Stimulated activated CD8-positive, alpha-beta memory T cell treated with anti-CD3 and anti-CD28 coated beads, Interleukin-7, amount 100 ng/mL, for 4 hours (primary cell): ENCODE data around the gene LRRC31.

Experiments
- DNase-seq, 2 donors: peaks; one replicate each; pipeline ENCODE4 v3.0.0-alpha.2; 2020; ENCODE audit warnings: low read depth in 2 of 2

Gene LRRC31

DNA sequence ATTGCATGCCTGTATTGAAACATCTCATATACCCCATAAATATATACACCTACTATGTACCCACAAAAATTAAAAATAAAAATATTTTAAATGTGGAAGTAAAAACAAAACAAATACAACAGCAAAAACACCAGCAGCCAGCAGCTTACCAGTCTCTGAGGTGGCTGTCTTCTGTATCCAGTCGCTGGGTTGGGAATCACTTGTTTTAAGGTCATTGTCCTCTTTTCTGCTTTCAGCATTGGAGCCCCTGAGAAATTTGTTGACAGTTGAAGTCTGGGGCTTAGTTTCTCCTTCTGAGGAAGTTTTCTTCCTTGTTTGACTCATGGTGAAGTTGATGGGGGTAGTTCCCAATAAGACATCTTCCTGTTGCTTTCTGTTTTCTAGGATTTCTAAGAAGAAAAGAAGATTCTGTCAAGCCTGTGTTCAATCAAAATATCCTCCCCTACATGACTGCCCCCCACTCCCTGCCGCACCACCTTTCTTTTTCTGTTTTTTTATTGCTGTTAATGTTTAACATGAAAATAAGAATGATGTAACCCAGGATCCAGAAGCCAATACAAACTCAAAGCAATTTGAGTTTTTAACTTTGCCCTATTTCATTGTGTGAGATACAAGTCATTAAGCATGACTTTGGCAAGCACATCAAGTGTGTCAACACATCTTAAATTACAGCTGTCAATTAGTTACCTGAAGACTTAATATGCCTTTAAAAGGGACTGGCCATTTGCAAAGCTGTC, at the start of gene LRRC31:
TSS of gene LRRC31 (minus strand) at position 452 of the 737 bp plus-strand sequence. CDS start at position 324, 128 bp downstream.
- DNase-seq = no peak

DNA sequence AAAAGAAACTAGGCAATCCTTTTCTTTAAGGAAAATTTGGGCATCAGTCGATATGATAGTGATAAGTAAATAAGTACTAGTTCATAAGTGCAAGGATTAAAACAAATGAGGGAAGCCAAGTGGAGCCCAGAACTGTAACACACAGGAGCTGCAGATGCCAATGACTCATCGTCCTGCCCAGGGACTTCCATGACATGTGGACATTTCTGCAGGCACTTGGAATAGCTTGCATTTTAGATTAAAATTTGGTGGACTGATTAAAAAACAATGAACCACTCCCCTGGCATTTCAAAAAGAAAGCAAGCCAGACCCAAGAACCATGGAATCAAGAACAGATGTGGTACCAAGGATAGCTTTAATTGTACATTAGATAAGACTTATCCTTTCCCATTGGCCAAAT, 44.6 kb upstream of the LRRC31 start:
- DNase-seq = no peak

- no peak for DNase-seq
Observed at GRCh38 chr3:169913323-169913722, 43.6 kb upstream of the LRRC31 start.

- no peak for DNase-seq
Observed at GRCh38 chr3:169911272-169911671, 41.5 kb upstream of the LRRC31 start, which contains the start of gene SAMD7. Gene SAMD7, plus strand, starts transcription at chr3:169911572. Its CDS starts 7,927 bp downstream, at chr3:169919499.

GRCh38 chr3:169907944-169908343, 38.2 kb upstream of the LRRC31 start:
- no peak for DNase-seq

DNA sequence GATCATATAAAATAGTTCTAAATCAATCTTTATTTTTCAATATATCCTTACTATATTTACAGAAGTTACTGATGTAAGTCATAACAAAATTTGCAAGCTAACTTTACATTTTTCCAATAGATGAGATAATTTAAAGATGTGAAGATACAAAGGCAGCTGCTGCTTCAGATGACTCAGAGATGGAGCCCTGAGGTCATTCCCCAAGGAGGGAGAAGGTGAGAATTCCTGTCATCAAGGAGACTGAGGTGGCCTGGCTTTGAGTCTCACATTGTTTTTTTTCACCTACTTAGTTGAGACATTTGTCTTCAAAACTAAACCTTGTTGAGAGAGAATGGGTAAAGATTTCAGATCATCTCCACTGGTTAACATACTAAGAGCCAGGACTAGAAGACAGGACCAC, 37.7 kb upstream of the LRRC31 start:
- DNase-seq = no peak

GRCh38 chr3:169905404-169905803, 35.7 kb upstream of the LRRC31 start:
- DNase-seq = no peak

DNA sequence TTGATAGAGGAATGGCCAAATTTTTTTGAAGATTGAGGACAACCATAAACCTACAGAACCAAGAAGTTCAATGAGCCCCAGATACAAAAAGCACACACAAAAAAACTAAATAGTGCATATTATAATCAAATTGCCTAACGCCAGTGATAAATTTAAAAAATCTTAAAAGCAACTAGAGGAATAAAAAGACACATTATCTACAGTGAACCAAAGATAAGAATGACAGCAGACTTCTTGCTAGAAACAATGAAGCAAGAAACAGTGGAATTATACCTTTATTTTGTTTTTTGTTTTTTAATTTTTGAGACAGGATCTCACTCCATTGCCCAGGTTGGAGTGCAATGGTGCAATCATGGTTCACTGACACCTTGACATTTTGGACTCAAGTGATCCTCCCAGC, 31.7 kb upstream of the LRRC31 start:
- no peak for DNase-seq

DNA sequence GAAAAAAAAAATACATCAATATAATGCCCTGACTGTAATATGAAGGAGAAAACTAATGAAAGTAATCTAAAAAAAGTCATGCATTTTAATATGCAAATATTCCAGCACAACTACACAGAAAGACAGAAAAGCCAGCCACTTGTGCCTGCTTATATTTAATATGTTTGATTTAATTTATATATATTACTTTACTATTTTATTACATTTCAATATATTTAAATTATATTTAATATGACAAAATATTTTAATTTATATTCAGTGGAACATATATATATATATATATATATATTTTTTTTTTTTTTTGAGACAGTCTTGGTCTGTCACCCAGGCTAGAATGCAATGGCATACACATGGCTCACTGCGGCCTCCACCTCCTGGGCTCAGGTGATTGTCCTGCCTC, 27.5 kb upstream of the LRRC31 start:
- DNase-seq = no peak

- no peak for DNase-seq
Observed at GRCh38 chr3:169895072-169895471, 25.3 kb upstream of the LRRC31 start.

DNA sequence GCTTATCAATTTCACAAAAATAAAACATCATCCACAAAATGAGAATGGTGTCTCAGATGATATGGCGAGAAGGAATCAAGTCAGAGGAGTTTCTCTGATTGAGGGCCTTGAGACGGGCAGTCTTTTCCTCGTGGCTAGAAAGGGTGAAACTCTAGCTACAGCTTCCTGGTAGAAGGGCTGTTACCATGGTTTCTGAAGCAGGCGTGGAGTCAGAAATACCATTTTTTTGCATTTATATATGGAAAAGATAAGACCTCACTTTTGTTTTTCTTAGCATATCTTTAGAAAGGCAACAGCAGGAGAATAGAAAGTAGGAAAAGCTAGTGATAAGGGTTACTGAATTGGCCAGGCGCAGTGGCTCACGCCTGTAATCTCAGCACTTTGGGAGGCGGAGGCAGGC, 24.4 kb upstream of the LRRC31 start:
- DNase-seq = no peak

- no peak for DNase-seq
Observed at GRCh38 chr3:169891886-169892285, 22.2 kb upstream of the LRRC31 start.

DNA sequence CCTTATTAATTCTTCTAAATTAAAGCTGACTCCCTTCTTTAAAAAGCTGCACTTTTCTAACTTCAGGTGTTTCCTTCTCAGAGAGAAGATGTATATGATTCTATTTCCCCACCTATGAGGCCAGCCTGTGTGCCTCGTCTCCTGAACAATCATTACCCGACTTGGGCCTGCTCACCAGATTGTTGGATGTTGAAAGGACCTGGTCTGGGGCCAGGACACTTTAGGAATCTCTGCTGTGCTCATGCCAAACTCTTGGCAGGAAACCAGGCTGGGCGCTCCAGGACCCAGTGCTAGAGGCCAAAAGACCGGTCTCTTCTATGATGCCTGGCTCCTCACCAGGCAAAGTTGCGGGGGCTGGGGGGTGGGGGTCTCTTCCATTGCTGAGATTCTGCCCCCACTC, 16.9 kb upstream of the LRRC31 start:
- DNase-seq = no peak

DNA sequence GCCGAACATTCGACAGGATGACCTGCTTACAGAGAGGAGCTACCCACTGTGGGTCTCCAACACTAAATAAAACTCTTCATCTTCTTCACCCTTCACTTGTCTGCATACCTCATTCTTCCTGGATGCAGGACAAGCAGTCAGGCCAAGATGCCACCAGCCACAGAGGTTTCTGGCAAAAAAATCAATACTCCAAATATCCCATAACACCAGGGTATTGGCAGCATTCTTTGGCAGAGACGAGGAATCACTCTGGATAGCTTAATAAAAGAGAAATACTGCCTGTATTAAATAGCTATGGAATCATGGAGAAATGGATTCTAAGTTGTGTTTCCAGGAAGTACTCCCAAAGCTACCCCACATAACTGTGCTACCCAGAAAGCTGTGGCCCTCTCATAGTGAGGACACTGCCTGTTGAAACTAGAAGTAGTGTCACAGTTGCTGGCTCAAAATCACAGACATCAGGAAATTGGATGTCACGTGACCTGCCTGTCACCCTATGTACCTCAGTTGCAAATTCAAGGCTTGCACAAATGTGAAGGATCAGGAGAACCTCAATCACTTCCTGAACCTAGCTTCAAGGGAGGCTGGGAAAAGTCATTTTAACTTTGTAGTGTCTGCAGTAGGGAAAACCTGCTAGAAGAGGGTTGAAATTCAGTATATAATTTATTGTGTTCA, 11.0 kb upstream of the LRRC31 start:
- no peak for DNase-seq

DNA sequence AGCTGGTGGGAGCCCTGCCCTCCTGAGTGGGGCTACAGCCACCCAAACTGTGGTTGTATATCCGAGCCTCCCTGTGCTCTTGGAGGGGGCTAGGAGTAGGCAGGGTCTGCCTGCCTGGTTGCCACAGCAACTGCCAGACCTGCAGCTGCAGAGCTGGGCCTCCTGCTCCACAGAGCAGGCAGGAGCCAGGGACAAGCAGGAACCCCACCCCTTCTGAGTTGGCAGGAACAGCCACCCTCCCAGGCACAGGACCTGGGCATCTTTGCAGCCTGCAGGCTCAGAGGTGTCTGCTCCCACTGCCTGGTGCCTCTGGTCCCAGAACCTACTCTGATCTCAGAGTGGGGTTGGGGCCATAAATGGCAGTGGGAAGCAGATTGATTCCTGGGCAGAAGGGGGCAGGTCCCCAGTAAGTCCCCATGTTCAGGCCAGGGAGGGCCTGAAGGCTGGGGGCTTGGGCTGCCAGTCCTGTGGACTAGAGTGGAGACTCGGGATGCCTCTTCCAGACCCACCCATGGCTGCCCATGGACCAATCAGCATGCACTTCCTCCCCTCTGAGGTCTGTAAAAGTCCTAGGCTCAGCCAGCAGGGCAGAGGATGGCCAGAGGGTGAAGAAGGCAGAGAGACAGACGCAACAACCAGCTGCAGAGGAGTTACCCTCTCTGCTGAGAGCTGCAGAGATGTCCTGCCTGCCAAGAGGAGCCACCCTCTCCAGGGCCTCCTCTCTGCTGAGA, 10.3 kb upstream of the LRRC31 start:
- no peak for DNase-seq

DNA sequence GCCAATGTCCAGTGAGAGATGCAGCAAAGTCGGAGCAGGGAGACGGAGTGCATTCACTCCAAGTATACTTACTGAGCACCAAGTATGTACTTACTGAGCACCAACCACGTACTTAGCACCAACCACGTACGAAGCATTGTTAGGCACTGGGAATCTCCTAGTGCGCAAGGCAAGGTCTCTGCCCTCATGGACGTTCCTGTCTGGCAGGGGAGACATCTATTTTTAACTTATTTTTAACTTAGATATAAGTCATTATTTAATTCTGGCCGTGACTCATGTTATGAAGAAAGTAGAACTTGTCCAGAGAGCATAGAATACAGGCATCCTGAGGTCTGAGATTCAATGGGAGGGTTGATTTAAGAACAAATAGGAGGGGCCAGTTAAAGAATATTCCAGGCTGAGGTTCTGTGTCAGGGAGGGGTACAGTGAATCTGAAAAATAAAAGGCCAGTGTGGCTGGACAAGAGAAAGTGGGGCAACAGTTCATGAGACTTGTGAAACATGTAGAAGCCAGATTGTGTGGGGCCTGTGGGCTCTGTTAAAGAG, 9.3 kb upstream of the LRRC31 start:
- DNase-seq = no peak

DNA sequence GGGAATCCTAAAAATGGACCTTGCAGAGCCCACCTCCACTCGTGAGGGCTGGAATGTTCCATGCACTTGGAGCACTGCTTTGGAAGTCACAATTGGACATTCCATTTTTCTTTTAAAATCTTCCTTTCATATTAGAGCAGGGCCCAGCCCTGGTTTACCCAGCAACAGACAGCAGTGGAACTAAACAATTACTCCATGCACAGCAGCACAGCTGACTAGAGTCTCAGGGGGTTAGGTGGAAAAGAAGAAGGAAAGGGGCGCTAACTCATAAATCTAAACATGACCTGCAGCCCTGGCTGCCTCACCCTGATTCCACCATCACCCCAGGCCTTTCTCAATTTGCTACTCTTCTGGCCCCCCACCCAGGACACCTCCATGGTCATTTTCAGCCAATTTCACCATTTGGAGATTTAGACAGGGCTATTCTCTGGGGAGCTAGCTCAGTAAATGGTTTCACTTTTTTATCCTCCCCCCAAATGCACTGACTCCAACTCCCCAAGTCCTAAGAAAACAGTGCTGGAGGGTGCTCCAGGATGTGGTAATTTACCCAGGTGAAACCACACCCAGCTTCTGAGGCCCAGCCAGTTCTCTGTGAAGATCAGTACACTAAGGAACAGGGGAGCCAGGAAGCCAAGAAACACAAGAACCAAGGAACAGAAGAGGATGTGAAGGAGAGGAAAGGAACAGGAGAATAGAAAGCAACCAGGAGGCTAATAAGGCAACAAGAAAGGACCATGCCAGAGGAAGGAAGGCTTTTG, 1.6 kb upstream of the LRRC31 start:
- no peak for DNase-seq

DNA sequence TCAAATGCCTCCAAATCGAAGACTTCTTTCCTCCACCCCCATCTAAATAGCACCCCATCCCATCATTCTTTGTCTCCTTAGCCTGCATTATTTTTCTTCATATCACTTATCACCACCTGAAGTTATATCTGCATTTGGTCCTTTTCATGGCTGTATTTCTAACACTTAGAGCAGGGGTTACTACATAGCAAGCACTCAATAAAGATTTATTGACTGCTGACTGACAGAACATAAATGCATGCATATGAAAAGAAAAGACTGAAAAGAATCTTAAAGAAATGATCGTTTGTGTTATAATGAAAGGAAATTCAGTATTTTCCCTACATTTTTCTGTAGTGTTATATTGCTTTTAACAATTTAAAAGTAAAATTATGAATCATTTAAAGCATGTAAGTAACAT, 1.4 kb downstream of the LRRC31 start:
- DNase-seq = no peak

DNA sequence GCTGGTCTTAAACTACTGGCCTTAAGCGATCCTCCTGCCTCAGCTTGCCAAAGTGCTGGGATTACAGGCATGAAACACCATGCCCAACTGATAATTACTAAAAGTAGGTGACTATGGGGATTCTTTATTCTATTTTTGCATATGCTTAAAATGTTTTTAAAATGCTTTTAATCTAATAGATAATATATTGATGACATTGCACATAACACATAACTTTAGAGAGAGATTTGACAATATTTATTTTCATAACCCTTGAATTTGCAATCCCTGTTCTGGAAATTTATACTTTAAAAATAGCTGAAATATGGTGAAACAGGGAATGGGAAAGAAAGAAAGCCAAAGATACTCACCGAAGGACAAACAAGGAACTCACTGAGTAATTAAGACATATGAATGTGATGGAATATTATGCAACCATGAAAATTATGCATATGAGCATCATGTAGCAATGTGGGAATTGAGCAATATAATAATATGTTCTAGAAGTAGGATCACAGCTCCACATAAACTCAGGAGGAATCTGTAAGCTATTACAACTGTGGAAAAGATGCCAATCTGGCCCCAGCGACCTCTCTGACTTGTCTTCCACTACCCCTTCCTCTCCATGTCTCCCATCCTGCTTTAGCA, 2.0 kb downstream of the LRRC31 start:
- no peak for DNase-seq

DNA sequence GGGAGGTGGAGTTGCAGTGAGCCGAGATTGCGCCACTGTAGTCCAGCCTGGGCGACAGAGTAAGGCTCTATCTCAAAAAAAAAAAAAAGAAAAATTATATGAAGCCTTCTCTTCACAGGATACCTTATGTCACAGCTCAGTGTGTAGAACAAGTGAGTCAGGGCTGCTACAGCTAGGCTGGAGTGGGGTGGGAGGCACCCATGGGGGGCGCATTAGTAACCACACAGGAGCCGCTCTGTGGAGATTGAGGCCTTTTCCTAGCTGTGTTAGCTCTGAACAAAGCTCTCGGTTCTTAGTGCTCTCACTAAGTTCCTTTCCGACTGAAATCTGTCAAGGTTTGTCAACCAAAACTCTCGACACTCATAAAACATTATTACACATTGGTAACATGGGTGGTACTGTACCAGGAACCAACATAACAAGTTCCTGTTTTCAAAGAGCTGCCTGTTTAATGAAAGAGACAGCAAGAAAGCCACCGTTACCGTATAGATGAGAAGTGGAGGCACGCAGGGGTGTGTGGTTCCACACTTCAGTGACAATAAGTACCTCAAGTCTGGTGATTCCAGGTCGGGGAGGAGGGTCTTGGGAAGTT, 4.5 kb downstream of the LRRC31 start:
- DNase-seq = peak; percentile 3 to 26

DNA sequence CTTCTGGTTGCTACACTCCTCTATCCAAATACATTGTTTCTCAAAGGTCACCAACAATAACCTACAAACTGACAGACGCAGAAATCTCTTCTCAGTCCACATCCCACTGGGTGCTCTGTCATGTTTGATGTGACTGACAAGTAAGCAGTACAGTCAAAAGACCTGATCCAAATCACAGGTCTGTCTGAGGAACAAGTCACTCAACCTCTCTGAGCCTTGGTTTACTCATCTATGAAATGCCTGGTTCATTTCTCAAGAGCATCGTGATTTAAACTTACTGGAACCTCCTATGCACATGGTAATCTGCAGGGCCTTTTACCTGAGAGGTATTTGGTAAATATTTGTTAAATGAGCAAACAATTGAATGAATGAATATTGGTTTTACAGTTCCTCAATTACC, 5.5 kb downstream of the LRRC31 start:
- DNase-seq = no peak
